Ammon's horn (tissue), 1 donor: ENCODE results near the gene RTRAF.

Experiments
- DNase-seq: peaks from one replicate; pipeline ENCODE4 v3.0.0-alpha.2; 2016; ENCODE audit warnings: low spot score

RTRAF gene

GRCh38 chr14:51996148-51996746 is 6.9 kb downstream of the RTRAF start:
- no peak for DNase-seq

GRCh38 chr14:51998348-51998747 is 9.0 kb downstream of the RTRAF start:
- no peak for DNase-seq

- no peak for DNase-seq
Observed at GRCh38 chr14:51999084-51999483, 9.7 kb downstream of the RTRAF start.

GRCh38 chr14:52000019-52000582 is 10.8 kb downstream of the RTRAF start:
- DNase-seq = no peak

GRCh38 chr14:52000696-52001095 is 11.3 kb downstream of the RTRAF start:
- DNase-seq = no peak

- DNase-seq = no peak
Observed at GRCh38 chr14:52002542-52002941, 13.2 kb downstream of the RTRAF start.

GRCh38 chr14:52003324-52003723 is 14.0 kb downstream of the RTRAF start:
- DNase-seq = no peak

- DNase-seq = no peak
Observed at GRCh38 chr14:52005625-52006024, 16.3 kb downstream of the RTRAF start.

GRCh38 chr14:52006361-52006760 is 17.0 kb downstream of the RTRAF start:
- DNase-seq = no peak

- DNase-seq = no peak
Observed at GRCh38 chr14:52007211-52007610, 17.9 kb downstream of the RTRAF start.

- no peak for DNase-seq
Observed at GRCh38 chr14:52007637-52008036, 18.3 kb downstream of the RTRAF start.

- DNase-seq = no peak
Observed at GRCh38 chr14:52008136-52008535, 18.8 kb downstream of the RTRAF start.

- no peak for DNase-seq
Observed at GRCh38 chr14:52010173-52010693, 20.9 kb downstream of the RTRAF start.

- DNase-seq = peak; percentile 66
Observed at GRCh38 chr14:52011523-52011922, 22.2 kb downstream of the RTRAF start.

GRCh38 chr14:52012635-52013034 is 23.3 kb downstream of the RTRAF start:
- no peak for DNase-seq

- no peak for DNase-seq
Observed at GRCh38 chr14:52013984-52014600, 24.7 kb downstream of the RTRAF start.

- peak; percentile 88 for DNase-seq
Observed at GRCh38 chr14:52014601-52015267, 25.4 kb downstream of the RTRAF start.

GRCh38 chr14:52015411-52016030 is 26.2 kb downstream of the RTRAF start:
- peak; percentile 84 for DNase-seq

- no peak for DNase-seq
Observed at GRCh38 chr14:52018252-52018651, 28.9 kb downstream of the RTRAF start.

GRCh38 chr14:52018970-52019369 is 29.6 kb downstream of the RTRAF start:
- no peak for DNase-seq

- no peak for DNase-seq
Observed at GRCh38 chr14:52020161-52020714, 30.9 kb downstream of the RTRAF start.
